Stromal cell of bone marrow (primary cell): ENCODE data around the gene MYEF2.

ENCODE experiments used
- DNase-seq: peaks from one replicate; pipeline ENCODE4 v3.0.0-alpha.2; 2012; ENCODE audit warnings: low read depth

The MYEF2 gene

GRCh38 chr15:48145923-48146322 lies 32.2 kb downstream of the MYEF2 start:
- no peak for DNase-seq

- DNase-seq = no peak
Observed at GRCh38 chr15:48144889-48145288, 33.2 kb downstream of the MYEF2 start.

GRCh38 chr15:48143856-48144255 lies 34.2 kb downstream of the MYEF2 start:
- DNase-seq = no peak

GRCh38 chr15:48132874-48133273 lies 45.2 kb downstream of the MYEF2 start:
- DNase-seq = no peak

- DNase-seq = no peak
Observed at GRCh38 chr15:48131324-48131723, 46.8 kb downstream of the MYEF2 start.

GRCh38 chr15:48126667-48127355 lies 51.3 kb downstream of the MYEF2 start:
- no peak for DNase-seq

DNA sequence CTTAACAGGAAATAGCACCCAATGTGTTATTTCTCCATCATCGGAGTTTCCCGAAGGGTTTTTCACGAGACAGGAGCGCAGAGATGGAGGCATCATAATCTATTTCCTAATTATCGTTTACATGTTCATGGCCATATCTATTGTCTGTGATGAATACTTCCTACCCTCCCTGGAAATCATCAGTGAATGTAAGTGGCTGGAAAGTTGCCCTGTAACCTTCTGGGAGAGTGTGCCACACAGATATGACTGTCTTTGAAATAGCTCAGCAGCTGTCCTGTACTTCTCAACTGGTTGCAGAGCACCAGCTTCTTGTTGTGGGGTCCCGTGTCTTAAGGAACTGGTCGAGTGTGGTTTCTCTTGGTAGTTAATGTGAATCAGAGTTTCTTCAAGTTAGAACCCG lies 56.2 kb downstream of the MYEF2 start:
- no peak for DNase-seq

DNA sequence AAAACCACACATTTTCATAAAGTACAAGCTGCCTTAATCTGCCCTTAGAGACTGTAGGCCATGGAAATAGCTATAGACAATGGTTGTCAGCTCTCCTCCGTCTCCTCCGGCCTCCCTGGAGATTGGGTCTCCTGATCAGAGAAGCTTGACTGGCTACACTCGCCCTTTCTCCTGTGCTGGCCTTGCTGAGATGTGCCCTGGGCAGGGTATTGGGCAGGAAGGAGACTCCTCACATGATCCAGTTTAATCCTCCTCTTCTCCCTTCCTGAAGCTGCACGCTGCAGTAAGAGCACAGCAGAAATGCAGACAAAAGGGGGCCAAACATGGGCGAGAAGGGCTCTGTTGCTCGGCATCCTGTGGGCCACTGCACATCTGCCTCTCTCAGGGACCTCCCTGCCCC lies 57.4 kb downstream of the MYEF2 start, which contains the start of gene SLC24A5:
Gene SLC24A5, plus strand, starts transcription at position 246 of the 400 bp plus-strand sequence. Its CDS starts 55 bp downstream, at position 301.
- DNase-seq = no peak

DNA sequence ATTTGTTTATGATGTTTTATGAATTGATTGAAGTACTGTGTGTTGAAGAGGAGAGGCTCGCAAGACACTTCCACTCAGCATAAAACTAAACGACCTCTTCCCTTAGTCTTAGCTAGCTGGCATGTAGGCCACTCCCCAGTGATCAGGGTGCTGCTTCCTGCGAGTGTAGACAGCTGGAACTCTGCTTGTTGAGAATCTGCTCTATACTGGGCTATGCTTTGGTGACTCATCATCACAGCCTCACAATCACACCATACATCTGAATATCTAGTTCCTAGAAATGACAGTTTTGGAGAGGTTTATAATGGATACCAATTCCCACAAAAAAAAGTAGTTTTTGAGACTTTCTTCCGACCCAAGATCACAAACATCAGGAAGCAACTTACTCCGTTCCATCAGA lies 58.8 kb downstream of the MYEF2 start:
- no peak for DNase-seq

DNA sequence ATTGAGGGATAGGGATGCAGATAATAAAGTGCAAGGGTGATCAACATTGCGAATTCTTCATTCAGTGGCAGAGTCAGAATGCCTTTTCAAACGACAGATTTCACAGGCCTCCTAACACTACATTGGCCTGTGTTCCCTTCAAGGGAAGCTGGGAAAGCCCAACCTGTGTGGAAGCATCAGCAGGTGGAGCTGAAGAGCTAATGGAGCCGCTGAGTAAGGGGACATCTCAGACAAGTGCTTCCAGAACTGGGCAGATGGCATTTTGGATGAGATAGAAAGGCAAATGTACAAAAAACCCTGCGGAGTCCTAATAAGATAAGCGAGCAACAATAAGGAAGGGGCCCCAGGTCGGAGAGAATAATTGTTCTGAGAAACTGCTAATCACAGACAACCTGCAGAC lies 65.9 kb downstream of the MYEF2 start:
- no peak for DNase-seq

- no peak for DNase-seq
Observed at GRCh38 chr15:48109856-48110531, 68.1 kb downstream of the MYEF2 start.

DNA sequence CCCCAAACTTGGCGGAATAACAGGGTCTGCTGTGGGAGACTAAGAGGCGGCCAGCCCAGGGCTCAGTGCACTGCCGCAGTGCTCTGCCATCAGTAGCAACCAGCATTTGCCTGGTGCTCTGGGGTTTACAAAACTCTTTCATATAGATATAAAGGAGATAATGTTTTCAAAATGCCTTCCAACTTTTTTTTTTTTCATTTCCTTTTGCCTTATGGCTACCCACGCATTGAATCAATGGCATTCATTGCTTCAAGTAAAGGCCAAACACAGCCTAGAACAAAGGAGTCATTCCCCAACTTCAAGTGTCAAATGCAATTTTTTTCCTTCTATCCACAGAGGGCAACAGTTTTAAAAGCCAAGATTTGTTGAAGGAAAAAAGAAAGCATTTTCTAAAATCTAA lies 68.9 kb downstream of the MYEF2 start:
- DNase-seq = no peak

DNA sequence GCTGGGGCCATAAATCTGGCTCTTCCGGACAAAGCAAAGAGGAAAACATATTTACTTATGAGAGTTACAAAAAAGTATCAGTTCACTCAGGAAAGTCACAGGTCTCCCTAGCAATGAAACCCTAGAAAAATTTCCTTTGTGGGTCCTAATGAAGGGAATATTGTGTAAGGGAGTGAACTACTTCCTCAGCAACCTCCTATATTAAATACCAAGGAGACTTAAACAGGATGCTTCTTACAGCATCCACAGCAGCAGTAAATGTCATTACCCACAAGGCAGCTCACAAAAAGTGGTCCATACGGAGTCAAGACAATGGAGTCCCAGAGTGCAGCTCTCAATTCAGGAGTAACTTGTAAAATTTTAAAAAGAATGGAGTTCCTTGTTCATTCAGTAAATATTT lies 72.2 kb downstream of the MYEF2 start:
- DNase-seq = no peak

DNA sequence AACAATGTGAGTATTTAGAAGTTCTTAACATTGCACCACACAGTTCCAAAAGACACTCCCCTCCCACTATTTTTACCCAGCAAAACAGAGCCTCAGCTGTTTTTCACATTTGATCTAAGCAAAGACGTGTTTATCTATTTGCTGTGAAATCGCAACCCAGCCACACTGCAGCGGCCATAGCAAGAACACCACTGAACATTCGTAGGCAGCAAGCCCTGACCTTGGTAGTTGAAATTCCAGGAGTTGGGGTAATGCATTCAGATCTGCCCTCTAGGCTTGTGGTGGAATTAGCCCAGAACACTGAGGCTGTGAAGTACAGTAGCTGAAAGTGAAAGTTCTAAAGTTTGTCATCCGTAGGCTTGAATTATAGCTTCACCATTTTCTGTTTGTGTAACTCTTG lies 74.4 kb downstream of the MYEF2 start:
- DNase-seq = no peak

DNA sequence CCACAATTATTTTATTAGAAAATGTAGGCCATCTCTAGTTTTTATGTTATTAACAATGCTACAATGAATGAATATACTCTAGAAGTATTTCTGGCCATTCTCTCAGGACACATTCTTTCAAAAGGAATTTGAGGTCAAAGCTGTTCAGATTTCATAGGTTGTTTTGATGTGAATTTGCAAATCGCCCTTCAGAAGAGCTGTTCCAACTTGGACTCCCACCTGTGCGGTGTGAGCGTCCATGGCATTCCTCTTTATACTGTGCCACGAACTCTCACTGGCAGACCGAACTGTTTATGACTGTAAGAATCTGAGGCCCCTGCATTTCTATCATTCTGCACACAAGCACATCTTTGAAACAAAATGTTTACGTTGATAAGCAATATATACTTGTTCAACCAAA lies 75.9 kb downstream of the MYEF2 start:
- DNase-seq = no peak

DNA sequence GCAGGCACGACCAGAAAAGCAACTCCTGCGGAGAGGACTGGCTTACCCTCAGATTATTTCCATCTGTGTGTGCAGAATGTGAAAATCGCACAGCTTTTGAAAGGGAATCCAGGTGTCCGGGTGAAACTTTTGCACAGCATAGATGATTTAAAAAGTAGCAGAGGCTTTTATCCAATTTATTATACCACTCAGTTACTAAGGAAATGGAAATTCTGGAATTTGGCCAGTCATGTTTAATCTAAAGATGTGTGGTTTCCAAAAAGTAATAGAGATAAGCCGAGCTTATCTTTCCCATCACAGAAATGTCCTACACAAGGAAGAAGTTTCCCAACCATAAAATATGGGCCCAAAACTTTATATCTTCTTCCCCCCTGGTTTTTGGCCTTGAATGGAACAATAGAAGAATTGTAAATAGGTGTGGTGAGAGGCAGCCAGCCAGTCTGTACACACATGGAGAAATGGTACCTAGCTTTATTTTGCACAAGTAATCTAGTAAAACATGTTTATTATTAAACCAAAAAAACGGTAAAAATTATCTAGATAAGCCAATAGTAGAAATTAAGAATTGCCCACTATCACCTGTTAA lies 76.6 kb downstream of the MYEF2 start:
- no peak for DNase-seq

DNA sequence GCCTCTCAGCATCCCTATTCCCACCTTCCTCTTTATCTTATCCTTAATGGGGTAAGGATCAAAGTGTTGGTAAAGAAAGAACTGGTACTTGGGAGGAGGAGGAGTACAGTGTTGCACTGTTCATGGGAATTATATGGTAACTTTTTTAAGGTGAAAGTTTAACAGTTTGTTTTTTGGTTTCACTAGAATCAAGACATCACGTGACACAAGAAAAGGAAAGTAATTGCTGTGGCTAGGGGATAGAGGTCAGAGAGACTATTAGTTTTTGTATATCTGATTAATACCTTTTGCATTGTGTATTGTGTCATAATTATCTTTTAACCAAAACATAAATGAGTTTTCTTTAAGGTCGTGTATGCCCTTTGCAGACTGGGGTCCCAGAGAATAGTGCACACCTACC lies 80.8 kb downstream of the MYEF2 start:
- DNase-seq = no peak

- peak; percentile 84 for DNase-seq
Observed at GRCh38 chr15:48096813-48097212, 81.3 kb downstream of the MYEF2 start.

DNA sequence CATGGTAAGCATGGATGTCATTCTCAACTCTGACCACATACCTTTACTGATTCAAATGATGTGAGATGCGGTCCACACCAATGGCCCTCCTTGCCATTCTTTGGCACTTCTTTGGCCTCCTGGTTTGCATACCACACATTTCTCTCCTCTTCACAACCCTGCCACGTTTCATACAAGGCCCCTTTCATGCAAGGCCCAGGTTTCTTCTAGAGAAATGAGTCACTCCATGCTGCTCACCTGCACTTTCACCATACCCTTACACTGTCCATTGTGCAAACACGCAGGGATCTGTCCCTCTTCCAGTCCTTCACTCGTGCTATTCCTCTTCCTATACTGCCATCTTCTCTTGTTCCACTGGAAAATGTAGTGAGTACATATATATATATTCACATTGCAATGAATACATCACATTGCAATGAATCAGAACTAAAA lies 81.7 kb downstream of the MYEF2 start:
- no peak for DNase-seq

GRCh38 chr15:48091522-48091921 lies 86.6 kb downstream of the MYEF2 start:
- DNase-seq = no peak

GRCh38 chr15:48090666-48091065 lies 87.4 kb downstream of the MYEF2 start:
- DNase-seq = no peak

DNA sequence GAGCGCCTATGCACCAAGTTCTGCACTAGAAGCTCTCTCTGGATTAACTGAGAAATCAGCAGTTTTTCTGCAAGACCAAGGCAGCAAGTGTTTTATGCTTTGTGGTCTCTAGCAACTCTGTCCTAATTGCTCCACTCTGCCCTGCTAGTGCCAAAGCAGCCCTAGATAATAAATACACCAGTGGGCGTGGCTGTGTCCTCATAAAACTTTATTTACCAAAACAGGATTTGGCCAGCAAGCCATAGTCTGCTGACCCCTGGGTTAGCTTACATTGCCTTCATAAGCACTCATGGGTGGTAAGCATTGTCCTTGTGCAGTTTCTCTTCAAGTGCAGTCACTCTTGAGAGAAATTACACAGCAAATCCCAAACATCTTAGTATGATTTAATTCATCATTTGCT lies 88.0 kb downstream of the MYEF2 start:
- no peak for DNase-seq

DNA sequence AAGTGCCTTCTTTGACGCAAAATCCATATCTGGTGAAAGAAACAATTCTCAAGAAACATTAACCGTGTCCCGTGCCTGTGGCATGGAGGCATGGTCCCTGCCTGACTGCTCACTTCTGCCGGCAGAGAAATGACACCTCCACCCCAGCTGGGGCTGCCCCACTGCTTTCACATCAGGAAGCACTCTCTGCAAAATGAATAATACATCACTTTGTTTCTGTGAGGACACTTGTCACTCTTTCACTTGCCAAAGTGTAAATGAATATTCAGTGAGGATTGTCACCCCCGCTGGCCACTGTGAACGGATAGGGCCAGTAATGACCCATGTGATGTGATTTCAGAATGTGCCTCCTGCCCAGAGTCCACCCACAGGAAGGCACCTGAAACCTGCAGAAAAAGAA lies 88.4 kb downstream of the MYEF2 start:
- DNase-seq = no peak
